Activated effector memory CD4-positive, alpha-beta T cell treated with anti-CD3 and anti-CD28 coated beads, Interleukin-2, amount 50 U/mL, for 16 hours (primary cell): ENCODE results near the gene ASB12.

Source experiments
- DNase-seq: peaks from one replicate; pipeline ENCODE4 v3.0.0-alpha.2; 2020

ASB12 gene

GRCh38 chrX:64184396-64184795, 46.0 kb downstream of the ASB12 start:
- no peak for DNase-seq

DNA sequence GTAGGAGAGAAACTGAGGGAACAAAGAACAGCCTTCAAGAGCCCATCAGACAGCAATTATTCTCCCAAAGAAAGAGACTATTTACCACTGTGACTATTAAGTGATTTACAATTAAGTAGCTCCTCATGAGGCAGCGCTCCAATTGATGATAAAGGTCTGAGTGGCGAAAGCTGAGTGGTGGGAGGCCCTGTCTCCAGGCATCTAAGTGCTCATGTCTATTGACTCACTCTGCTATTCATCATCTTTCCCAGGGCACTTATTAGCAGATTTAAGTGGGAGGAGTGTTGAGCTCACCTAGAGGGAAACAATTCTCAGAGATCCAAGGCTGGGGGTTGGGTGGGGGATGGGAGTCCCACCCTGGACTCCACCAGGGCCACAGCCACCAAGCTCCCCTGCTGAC, 48.2 kb downstream of the ASB12 start:
- DNase-seq, result no peak

DNA sequence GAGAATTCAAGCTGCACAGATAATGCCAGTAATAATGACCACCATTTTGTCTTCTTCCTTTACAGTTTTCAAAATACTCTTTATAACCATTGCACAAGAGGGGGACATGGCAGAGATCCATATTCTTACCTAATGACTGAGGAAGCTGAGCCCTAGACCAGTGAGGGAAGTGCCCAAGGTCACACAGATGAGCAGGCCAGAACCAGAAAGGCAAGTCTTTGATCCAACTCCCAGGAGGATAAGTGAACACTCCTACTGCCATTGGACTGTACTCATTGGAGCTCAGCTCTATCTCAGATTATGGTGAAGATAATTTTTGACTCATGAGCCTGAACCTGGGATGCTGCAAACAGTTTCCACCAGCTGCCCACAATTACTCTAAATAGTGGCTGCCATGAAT, 53.5 kb downstream of the ASB12 start:
- no peak for DNase-seq
